Testis (tissue), 3 donors: ENCODE measurements around the gene OSBPL3. TPM values are rescaled to one million over a fixed set of nuclear protein-coding genes. Genes with fewer than 3 reads are reported as not detected.

Source experiments
- DNase-seq: peaks from one replicate; pipeline ENCODE4 v3.0.0-alpha.2; 2019
- H3K27ac ChIP-seq, 2 donors: fragments of 200-600 bp; sonication (generic); one replicate each; pipeline ENCODE4 v1.5.1; 2019
- H3K27me3 ChIP-seq: fragments of 200-600 bp; sonication (generic); one replicate; pipeline ENCODE4 v1.5.1; 2019
- H3K36me3 ChIP-seq: fragments of 200-600 bp; sonication (generic); one replicate; pipeline ENCODE4 v1.5.1; 2017; ENCODE audit warnings: low read depth; ENCODE audit errors: missing control alignments
- H3K4me1 ChIP-seq: fragments of 200-600 bp; sonication (generic); one replicate; pipeline ENCODE4 v1.5.1; 2019
- H3K4me3 ChIP-seq, 2 donors: fragments of 200-600 bp; sonication (generic); one replicate each; pipeline ENCODE4 v1.5.1; 2017 to 2019
- H3K9me3 ChIP-seq: fragments of 200-600 bp; sonication (generic); one replicate; pipeline ENCODE4 v1.5.1; 2017
- CTCF ChIP-seq, 3 experiments: fragments of 450-650 bp in 2 of 3; fragments of 200-600 bp in 1 of 3; sonication (generic) in 1 of 3; IDR thresholded peaks; one replicate each; pipeline ENCODE4 v1.5.1; 2016 to 2019; ENCODE audit warnings: antibody characterized with exemption in 3 of 3, mild to moderate bottlenecking in 2 of 3, moderate library complexity in 1 of 3
- POLR2A ChIP-seq: fragments of 450-650 bp; IDR thresholded peaks from one replicate; pipeline ENCODE4 v1.6.1; 2017; ENCODE audit warnings: antibody characterized with exemption, mild to moderate bottlenecking, moderate library complexity
- WGBS, 2 donors: methylation state at CpG; one replicate each; pipeline ENCODE4 v1.1.5; 2018; 5-methylcytosine and 5-hydroxymethylcytosine counted together
- intact Hi-C: fragments of 100-400 bp; cut with DNase I; formaldehyde crosslinking; loops from one replicate; pipeline ENCODE4 v1.15.1; 2023; ENCODE audit warnings: low total_unique reads
- polyA plus RNA-seq: library from polyadenylated mRNA; stranded (reverse); fragments of 350-450 nt; fragmentation: Illumina TruSeq; extraction: RNeasy Lipid Tissue Mini Kit (QIAGEN cat#74804); gene quantifications from one replicate; pipeline ENCODE4 v1.2.3, GENCODE V29; 2014; ENCODE audit warnings: low read depth, low replicate concordance; ENCODE audit not compliant: insufficient read depth
- total RNA-seq, 2 donors: library from RNA; depleted of rRNA; stranded (reverse); fragments of >200 nt; gene quantifications; one replicate each; pipeline ENCODE4 v1.2.3, GENCODE V29; 2016

The OSBPL3 gene
- total and polyA plus RNA-seq, 3 donors from 2014 or later = 5.6 to 9.4 (median 6.9) TPM

- no peak for DNase-seq
- no peaks in the 10 kb centered on the region for H3K27me3 ChIP-seq
- no peaks in the 10 kb centered on the region for H3K9me3 ChIP-seq
- intact Hi-C loops = no loop called here
- TF ChIP-seq POLR2A (no peak), CTCF (IDR thresholded peaks at IDR 0.05) (no peak)
- no peak overlapping the region for H3K27ac ChIP-seq
- no peaks in the 10 kb centered on the region for H3K4me1 ChIP-seq
- H3K36me3 ChIP-seq = no peaks in the 10 kb centered on the region
- H3K4me3 ChIP-seq = no peak overlapping the region
- WGBS, 2 donors = 88 to 97% methylated on average over 9 of the region's 9 CpGs
These were observed 179.3 kb downstream of the OSBPL3 start for GRCh38 chr7:24800667-24801066.

- 95 to 96% methylated on average over 6 of the region's 6 CpGs for WGBS, 2 donors
- H3K9me3 ChIP-seq = no peaks in the 10 kb centered on the region
- no peak overlapping the region for H3K4me3 ChIP-seq
- no peaks in the 10 kb centered on the region for H3K4me1 ChIP-seq
- TF ChIP-seq CTCF (IDR thresholded peaks at IDR 0.05) (no peak), POLR2A (no peak)
- no peak for DNase-seq
- no peaks in the 10 kb centered on the region for H3K27me3 ChIP-seq
- intact Hi-C loops = no loop called here
- H3K27ac ChIP-seq = no peak overlapping the region
- H3K36me3 ChIP-seq = no peaks in the 10 kb centered on the region
These were observed 179.9 kb downstream of the OSBPL3 start for GRCh38 chr7:24800073-24800472.

- no peaks in the 10 kb centered on the region for H3K36me3 ChIP-seq
- no peaks in the 10 kb centered on the region for H3K27me3 ChIP-seq
- 94 to 95% methylated on average over 3 of the region's 3 CpGs for WGBS, 2 donors
- H3K4me3 ChIP-seq = no peak overlapping the region
- TF ChIP-seq POLR2A = no peak
- no peak for TF ChIP-seq CTCF (IDR thresholded peaks at IDR 0.05)
- DNase-seq = no peak
- H3K9me3 ChIP-seq = no peaks in the 10 kb centered on the region
- no peak overlapping the region for H3K27ac ChIP-seq
- intact Hi-C loops = no loop called here
- H3K4me1 ChIP-seq = no peaks in the 10 kb centered on the region
These were observed 180.5 kb downstream of the OSBPL3 start for GRCh38 chr7:24799506-24799905.

GRCh38 chr7:24798261-24798660 is 181.7 kb downstream of the OSBPL3 start:
- Histone ChIP-seq H3K27me3 (no peaks in the 10 kb centered on the region), H3K4me1 (no peaks in the 10 kb centered on the region), H3K4me3 (no peak overlapping the region), H3K9me3 (no peaks in the 10 kb centered on the region), H3K27ac (no peak overlapping the region), H3K36me3 (no peaks in the 10 kb centered on the region)
- no peak for DNase-seq
- WGBS, 2 donors = 84 to 92% methylated on average over 4 of the region's 4 CpGs
- TF ChIP-seq CTCF (IDR thresholded peaks at IDR 0.05) (no peak), POLR2A (no peak)
- intact Hi-C loops = no loop called here

- 94 to 98% methylated on average over 4 of the region's 4 CpGs for WGBS, 2 donors
- intact Hi-C loops = no loop called here
- H3K4me1 ChIP-seq = no peaks in the 10 kb centered on the region
- H3K36me3 ChIP-seq = no peaks in the 10 kb centered on the region
- no peak overlapping the region for H3K27ac ChIP-seq
- no peak overlapping the region for H3K4me3 ChIP-seq
- H3K27me3 ChIP-seq = no peaks in the 10 kb centered on the region
- TF ChIP-seq POLR2A = no peak
- no peak for TF ChIP-seq CTCF (IDR thresholded peaks at IDR 0.05)
- DNase-seq = no peak
- H3K9me3 ChIP-seq = no peaks in the 10 kb centered on the region
These were observed 182.7 kb downstream of the OSBPL3 start for GRCh38 chr7:24797270-24797669.
